ENCODE measurements around the gene PPRC1.

PPRC1 gene

DNA sequence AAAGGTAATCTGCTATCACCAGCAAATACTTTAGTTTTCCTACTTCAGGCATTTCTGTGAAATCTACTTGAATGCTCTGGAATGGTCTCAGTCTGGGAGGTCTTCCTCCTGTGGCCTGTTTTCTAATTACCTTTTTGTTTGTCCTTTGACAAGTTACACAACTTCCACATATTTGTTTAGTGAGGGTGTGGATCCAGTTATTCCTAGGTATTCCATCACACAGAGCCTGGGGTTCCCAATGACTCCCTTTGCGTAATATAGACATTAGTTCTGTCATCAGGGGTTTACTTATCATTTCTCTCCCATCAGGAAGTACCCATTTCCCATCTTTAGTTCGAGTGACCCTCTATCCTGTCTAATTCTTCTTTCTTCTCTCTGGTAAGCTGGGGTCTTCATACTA is 65.2 kb downstream of the PPRC1 start:
- H3K4me2 ChIP-seq (ENCODE audit: low read depth, low read length, poor library complexity, severe bottlenecking), result no peak overlapping the region
- H3K79me2 ChIP-seq (ENCODE audit: insufficient read depth, low read length), result no peaks in the 10 kb centered on the region
- TF ChIP-seq CTCF (IDR thresholded peaks at IDR 0.05; ENCODE audit: insufficient read depth, low read length, poor library complexity, severe bottlenecking) (no peak), EZH2phosphoT487 (conservative IDR thresholded peaks at IDR 0.05; ENCODE audit: low read length) (no peak)
- H4K20me1 ChIP-seq (ENCODE audit: low read depth, low read length), result no peaks in the 10 kb centered on the region
- no peaks in the 10 kb centered on the region for H3K36me3 ChIP-seq (ENCODE audit: low read length)
- H3K9me2 ChIP-seq (replicated peaks; ENCODE audit: insufficient read depth, low read length), result no peaks in the 10 kb centered on the region
- no peak overlapping the region for H3K9ac ChIP-seq (ENCODE audit: low read length)
- H3K27me3 ChIP-seq (ENCODE audit: low read length), result no peaks in the 10 kb centered on the region
- no peaks in the 10 kb centered on the region for H3K9me3 ChIP-seq (ENCODE audit: insufficient read depth, low read length)
- no peak overlapping the region for H3K4me3 ChIP-seq (ENCODE audit: insufficient read depth, low read length, poor library complexity, severe bottlenecking)
- H2AFZ ChIP-seq (ENCODE audit: low read depth, low read length, severe bottlenecking), result no peak overlapping the region
- no peaks in the 10 kb centered on the region for H3F3A ChIP-seq (ENCODE audit: insufficient read depth)
- no peak overlapping the region for H3K27ac ChIP-seq (ENCODE audit: low read depth, low read length)
